NCI-H526 (cell line): ENCODE measurements around the gene FUT1.
"Not testable (repeated sequence)": the region's sequence is repeated elsewhere in the genome, so short reads cannot be mapped to it uniquely, and the experiment has no call there.

Experiments
- DNase-seq, 2 experiments: peaks; one replicate each; lab custom pipeline; 2025; lab: John Stamatoyannopoulos, UW

Gene FUT1

DNA sequence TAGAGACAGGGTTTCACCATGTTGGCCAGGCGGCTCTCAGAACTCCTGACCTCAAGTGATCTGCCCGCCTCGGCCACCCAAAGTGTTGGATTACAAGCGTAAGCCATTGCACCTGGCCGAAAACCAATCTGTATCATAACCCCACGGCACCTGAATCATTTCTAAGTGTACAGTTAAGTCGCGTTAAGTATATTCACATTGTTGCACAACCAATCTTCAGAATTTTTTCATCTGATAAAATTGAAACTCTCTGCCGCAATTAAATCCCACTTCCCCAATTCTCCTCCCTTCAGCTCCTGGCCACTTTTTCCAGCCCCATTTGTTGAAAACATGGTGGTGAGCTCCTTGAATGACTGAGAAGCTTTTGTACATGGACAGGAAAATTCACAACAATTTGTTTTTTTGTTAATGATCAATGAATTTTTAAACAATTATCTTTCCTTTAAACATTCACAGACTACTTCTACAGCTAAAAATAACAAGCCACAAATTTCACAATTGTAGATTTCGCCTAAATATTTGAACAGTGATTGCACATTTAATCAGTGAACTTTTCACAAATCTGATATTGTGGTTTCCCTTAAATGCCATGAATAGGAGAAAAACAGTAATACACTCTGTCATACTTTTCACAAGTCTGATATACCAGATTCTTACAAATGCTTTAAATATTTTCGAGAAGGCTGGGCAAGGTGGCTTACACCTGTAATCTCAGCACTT, 16.7 kb upstream of the FUT1 start:
- no peak for DNase-seq

DNA sequence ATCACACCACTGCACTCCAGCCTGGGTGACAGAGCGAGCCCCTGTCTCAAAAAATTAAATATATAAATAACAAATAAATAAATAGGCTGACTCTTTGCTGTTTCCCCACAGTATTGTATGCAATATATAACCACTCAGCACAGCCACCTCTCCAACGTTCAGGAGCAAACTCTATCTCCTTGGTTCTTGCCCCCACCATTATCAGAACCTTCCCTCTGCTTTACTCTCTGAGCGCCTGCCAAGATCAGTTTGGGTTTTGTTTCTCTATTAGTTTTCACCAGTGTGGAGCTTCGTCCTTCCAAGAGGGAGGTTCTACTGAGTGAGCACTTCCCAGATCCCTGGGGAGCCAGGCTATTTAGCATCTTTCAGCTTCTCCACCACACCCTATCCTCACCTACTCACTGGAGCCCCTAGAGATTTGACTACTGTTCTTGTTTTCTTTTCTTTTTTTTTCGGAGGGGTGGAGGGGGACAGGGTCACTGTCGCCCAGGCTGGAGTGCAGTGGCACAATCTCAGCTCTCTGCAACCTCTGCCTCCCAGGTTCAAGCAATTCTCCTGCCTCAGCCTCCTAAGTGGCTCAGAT, 15.8 kb upstream of the FUT1 start:
- DNase-seq = peak in 1 of 2 experiments; percentile 33

DNA sequence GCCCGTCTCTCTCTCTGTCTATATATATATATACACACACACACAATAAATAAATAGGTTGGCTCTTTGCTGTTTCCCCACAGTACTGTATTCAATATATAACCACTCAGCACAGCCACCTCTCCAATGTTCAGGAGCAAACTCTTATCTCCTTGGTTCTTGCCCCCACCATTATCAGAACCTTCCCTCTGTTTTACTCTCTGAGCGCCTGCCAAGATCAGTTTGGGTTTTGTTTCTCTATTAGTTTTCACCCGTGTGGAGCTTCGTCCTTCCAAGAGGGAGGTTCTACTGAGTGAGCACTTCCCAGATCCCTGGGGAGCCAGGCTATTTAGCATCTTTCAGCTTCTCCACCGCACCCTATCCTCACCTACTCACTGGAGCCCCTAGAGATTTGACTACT, 13.4 kb upstream of the FUT1 start:
- not testable (repeated sequence) for DNase-seq

DNA sequence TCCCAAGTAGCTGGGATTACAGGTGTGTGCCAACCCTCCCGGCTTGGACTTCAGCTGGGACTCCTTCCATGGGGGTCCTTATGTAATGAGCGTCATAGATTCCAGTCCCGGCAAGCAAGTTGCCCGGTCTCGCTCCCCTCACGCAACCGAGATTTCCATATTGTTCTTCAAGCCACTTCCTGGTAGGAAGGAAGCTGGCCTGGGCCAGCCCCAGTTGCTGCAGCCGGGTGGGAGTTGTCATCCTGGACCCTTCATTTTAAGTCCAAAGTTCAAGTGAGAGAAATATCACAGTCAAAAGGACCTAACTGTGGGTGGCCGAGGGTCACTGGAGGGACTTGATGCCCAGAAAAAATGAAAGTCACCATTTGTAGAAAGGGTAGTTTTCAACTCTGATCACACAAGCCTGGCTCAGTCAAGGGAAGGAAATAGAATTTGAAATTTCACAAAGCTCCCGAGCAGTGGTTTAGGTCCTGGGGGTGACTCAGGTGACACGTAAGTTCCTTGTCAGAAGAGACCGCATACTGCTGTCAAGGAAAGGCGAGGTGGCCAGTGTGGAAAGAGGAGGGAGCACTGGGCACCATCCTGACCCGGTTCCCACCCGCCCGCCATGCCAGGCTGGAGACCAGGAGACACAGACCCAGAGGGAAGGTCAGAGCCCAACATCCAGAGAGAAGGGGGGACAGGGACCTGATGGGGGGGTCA, 8.2 kb upstream of the FUT1 start:
- no peak for DNase-seq

DNA sequence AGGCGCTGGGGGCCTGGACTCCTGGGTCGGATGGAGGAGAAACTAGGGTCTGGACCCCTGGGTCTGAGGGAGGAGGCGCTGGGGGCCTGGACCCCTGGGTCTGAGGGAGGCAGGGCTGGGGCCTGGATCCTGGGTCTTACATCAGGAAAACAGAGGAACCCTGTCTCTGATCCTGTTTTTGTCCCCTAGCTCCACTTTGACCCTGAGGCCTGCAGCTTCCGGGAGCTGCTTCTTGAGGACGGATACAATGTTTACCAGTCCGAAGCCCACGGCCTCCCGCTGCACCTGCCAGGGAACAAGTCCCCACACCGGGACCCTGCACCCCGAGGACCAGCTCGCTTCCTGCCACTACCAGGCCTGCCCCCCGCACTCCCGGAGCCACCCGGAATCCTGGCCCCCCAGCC, 5.3 kb upstream of the FUT1 start:
- DNase-seq = no peak

DNA sequence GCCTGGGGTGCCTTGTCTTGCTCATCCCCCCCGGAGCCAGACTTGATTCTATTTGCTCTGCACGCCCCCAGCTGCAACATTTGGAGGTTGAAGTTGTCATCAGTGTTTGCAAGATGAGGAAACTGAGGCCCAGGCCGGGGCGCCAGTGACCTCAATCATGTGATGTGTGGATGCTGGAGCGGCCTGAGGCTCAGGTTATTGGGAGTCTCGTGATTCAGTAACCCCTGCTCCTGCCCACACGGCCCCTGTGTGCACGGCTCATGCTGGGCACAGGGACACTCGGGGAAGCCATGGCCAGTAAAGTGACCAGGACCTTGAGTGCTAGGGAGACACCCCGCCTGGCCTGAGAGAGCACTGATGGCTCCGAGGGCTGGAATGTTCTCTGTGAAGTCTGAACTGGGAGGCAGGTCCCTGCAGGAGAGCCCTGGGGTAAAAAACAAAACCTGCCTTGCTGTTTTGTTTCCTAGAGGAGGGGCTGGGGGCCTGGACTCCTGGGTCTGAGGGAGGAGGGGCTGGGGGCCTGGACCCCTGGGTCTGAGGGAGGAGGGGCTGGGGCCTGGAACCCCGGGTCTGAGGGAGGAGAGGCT, 4.7 kb upstream of the FUT1 start:
- no peak for DNase-seq

DNA sequence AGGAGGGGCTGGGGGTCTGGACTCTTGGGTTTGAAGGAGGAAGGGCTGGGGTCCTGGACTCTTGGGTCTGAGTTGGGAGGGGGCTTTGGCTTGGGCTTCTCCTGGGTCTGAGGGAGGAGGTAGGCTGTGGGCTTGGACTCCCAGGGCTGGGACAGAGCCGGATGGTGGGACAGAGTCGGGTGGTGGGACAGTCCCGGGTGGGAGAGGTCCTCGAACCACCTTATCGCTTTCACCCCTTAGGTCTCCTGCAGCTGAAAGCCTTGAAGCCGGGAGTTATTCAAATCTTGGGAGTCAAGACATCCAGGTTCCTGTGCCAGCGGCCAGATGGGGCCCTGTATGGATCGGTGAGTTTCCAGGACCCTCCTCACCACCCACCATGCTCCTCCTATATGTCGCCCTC, 4.2 kb upstream of the FUT1 start:
- DNase-seq = no peak

DNA sequence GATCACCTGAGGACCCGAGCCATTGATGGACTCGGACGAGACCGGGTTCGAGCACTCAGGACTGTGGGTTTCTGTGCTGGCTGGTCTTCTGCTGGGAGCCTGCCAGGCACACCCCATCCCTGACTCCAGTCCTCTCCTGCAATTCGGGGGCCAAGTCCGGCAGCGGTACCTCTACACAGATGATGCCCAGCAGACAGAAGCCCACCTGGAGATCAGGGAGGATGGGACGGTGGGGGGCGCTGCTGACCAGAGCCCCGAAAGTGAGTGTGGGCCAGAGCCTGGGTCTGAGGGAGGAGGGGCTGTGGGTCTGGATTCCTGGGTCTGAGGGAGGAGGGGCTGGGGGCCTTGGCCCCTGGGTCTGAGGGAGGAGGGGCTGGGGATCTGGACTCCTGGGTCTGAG, 3.8 kb upstream of the FUT1 start:
- no peak for DNase-seq

DNA sequence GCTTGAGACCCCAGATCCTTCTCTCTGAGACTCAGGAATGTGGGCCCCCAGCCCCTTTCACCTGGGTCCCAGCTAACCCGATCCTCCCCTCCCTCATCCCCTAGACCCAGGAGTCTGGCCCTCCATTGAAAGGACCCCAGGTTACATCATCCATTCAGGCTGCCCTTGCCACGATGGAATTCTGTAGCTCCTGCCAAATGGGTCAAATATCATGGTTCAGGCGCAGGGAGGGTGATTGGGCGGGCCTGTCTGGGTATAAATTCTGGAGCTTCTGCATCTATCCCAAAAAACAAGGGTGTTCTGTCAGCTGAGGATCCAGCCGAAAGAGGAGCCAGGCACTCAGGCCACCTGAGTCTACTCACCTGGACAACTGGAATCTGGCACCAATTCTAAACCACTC, 3.3 kb upstream of the FUT1 start:
- DNase-seq = no peak

DNA sequence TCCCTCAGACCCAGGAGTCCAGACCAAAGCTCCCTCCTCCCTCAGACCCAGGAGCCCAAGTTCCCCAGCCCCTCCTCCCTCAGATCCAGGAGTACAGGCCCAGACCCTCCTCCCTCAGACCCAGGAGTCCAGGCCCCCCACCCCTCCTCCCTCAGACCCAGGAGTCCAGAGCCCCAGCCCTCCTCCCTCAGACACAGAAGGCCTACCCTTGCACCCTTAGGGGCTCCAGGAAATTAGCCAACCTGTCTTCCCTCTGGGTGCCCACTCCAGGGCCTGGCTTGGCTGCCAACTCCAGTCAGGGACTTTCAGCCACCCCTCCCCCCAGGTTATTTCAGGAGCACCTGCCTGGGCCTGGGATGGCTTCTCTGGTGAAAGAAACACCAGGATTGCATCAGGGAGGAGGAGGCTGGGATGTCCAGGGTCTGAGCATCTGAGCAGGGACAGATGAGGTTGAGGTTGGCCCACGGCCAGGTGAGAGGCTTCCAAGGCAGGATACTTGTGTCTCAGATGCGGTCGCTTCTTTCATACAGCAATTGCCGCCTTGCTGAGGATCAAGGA, 2.7 kb upstream of the FUT1 start, which contains the start of gene FGF21:
FGF21 (plus strand) TSS at position 441 of the 558 bp plus-strand sequence. CDS start 713 bp downstream, outside the sequence.
- peak in 1 of 2 experiments; percentile 18 for DNase-seq

DNA sequence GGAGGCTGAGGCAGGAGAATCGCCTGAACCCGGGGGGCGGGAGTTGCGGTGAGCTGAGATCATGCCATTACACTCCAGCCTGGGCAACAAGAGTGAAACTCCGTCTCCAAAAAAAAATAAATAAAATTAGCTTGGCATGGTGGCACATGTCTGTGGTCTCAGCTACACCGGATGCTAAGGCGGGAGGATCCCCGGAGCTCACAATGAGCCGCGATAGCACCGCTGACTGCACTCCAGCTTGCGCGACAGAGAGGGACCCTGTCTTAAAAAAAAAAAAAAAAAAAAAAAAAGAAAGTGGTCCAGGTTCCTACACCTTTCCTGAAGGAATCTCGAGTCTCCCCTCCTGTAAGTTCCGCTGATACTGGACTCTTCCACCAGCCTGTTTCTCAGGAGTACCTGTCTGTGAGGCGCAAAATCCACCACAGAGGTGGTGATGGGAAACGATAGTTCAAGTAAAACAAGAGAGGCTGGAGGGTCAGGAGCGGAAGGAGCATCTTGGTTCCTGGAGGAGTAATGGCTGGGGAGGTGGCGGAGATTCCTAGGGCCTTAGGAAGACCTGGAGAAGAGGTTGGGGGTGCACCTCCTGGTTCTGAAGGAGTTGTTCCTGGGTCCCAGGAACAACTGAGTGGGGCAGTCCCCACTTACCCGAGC, 471 bp downstream of the FUT1 start:
- peak in 1 of 2 experiments; percentile 38 for DNase-seq

DNA sequence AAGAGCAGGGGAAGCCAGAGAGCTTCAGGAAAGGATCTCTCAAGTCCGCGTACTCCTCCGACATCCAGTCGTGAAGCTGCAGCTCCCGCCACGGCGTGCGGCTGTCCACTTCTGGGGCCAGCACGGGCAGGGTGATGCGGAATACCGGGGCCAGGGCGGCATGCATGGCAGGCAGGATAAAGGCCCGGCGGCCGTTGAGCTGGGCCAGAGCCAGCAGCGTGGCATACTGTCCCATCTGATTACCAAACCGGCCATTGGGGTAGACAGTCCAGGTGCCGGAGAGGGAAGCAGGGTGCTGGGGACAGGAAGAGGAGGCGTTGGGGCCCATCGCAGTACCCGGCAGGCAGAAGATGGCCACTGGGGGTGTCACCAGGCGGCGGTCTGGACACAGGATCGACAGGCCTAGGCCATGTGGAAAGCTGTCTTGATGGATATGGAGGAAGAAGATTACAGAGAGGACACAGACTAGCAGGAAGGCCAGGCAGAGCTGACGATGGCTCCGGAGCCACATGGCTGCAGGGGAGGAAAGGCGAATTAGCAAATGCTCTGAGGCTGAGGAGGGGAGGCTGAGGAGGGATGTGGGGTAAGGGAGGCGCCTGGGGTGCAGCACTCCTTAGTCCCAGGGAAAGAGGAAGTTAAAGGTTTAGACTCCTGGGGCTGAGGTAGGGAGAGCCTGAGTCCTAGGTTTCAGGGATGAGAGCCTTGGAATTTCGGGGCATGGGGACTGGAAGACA, 1.5 kb downstream of the FUT1 start:
- no peak for DNase-seq

DNA sequence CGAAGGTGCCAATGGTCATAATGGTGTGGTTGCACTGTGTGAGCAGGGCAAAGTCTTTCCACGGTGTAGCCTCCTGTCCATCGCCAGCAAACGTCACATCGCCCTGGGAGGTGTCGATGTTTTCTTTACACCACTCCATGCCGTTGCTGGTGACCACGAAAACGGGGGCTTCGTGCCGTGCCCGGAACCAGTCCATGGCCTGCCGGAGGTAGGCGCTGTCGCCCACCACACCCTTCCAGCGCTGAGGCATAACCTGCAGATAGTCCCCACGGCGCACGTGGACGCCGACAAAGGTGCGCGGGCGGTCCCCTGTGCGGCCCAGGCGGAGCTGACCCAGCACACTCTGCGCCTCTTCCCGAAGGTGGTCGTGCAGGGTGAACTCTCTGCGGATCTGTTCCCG, 2.1 kb downstream of the FUT1 start:
- no peak for DNase-seq

DNA sequence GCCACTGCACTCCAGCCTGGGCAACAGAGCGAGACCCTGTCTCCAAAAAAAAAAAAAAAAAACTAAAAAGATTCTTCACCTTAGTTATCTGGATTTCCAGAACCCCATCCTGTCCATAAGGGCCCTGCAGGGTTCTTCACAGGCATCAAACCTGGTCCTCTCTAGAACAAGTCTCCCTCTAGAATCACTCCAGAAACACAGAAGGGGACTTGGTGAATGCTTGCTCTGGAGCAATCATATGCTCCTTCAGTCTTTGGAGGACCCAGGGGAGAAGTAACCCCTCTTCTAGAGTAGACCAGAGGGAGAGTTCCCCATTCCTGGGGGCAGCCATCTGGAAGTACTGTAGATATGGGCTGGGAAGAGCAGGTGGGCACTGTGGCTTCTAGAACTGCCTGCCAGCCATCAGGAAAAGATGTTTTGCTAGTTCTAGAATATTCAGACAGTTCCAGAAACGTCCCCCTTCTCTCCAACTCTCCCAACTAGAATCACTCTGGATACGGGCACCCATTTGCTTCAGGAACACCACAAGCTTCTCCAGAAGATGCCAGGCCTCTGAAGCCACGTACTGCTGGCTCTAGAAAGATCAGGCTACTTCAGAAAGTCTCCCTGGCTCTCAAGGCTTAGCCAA, 2.8 kb downstream of the FUT1 start:
- DNase-seq = no peak

DNA sequence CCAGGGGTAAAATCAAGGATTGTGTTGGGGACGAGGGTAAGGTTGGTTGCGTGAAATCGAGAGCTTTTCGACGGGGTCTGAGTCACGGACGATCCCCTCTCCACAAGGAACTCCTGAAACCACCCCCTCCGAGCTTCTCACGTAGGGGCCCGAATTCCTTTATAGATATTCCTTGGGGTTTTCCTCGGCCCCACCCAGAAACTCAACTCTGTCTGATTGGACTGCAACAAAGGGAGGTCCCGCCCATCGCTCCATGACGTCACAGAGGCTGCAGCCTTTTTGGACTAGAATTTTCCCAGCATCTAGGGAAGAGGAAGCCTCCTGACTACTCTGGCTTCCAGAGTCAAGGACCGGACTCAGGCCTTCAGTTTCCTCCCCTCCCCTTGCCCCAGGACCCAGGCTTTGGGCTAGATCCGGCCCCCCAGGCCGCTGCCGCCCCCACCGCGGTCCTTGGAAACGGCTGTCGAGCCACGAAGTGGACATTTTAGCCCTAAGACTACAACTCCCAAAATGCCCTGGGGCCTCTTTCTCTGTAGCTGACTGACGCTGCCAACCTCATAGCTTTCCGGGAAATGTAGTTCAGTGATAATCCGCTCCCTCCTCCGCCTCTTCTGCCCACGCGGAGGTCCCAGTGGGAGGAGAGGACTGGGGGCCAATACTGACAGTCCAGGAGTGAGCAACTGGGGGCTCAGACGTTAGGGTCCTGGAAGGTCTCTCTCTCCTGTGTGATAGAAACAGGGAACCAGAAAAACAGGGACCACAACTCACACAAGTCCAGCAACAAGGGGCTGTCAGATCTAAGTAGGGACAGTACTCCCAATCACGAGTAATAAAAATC, 5.5 kb downstream of the FUT1 start, which contains the start of gene IZUMO1:
IZUMO1 (minus strand) TSS at position 172 of the 838 bp plus-strand sequence. CDS start 1,050 bp downstream, outside the sequence.
- peak in 1 of 2 experiments; percentile 18 for DNase-seq

DNA sequence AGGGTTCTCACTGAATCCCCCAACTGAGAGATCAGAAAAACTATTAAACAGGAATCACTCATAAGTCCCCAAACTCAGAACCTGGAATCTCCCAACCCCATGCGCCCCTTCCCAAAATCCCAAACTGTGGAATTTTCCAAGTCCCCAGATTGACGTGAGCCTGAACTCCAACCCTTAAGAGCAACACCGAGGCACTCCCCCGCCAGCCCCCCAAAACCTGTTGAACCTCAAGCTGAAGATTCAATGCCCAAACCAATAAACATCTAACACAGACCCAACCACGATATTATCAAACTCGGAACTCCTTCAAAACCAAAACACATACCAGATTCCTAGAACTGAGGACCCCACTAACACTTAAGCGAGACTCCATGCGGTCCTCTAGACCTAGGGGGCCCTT, 6.3 kb downstream of the FUT1 start:
- DNase-seq = no peak

DNA sequence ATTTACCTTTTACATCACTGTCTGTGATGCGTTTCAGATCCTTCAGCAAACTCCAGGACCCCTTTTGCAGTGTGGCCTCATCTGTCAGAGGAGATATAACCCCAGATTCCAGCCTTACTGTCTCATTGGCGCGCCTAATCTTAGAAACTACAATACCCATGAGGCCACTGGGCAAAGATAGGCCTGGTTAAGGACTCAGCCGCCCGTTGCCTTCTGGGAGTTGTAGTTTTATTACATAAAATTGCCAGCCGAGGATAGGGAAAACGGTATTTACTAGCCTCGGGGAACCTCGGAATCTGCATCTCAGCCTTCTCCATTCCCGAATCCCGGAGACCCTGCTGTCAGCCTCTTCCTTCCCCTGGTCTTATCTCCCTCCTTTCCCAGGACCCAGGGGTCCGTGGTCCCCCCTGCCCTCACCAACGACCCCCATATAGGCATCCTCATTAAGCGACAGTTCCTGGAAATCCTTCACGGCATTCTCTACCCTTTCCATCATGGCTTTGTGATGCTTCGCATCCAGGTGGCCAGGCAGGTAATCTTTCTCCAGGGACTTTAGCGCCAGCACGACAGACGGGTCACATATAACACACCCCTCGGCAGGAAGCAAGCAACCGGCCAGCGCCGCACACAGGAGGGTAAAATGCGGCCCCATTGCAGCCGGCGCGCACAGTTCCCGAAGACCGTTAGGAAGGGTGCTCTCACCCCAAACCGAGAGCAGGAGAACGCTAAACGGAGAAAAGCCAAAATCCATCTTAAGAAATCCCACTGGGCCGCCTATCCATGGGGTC, 7.0 kb downstream of the FUT1 start:
- DNase-seq = peak; percentile 26 to 79

DNA sequence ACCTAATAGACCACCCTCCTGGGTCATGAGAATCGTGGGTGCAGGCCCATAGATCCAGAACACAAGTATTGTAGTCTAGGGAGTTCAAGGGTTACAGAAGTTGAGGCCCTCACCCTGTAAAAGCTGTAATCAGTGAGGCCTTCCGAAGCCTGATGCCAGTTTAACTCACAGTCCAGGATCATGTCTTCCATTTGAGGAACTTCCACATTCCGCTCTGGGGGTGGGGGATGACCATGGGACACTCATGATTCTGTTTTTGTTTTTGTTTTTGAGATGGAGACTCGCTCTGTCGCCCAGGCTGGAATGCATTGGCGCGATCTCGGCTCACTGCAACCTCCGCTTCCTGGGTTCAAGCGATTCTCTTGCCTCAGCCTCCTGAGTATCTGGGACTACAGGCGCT, 10.3 kb downstream of the FUT1 start:
- no peak for DNase-seq
